ENCODE results near the gene ARSK.

DNA sequence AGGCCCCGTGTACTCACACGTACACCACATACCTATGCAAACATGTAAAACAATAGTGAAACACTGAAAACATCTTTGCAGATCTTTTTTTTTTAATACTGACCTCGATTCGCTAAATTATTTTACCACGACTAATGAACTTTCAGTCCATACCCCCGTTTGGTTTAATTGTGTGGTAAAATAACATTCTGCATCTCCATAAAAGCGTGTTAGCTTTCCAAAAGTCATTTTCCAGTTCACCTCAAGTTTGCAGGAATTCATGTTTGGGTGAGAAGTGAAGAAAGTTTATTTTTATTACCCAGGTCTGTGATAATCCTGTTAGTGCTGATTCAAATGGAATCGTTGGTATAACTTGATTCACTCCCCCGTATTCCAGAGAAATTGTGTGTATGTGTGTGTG, 652 bp downstream of the ARSK start:
- TF ChIP-seq RCOR1 (IDR thresholded peaks at IDR 0.05; ENCODE audit: low read length) = no peak
- no peak for TF ChIP-seq RAD21 (IDR thresholded peaks at IDR 0.05; ENCODE audit: low read length)
- TF ChIP-seq, protein P1, sequence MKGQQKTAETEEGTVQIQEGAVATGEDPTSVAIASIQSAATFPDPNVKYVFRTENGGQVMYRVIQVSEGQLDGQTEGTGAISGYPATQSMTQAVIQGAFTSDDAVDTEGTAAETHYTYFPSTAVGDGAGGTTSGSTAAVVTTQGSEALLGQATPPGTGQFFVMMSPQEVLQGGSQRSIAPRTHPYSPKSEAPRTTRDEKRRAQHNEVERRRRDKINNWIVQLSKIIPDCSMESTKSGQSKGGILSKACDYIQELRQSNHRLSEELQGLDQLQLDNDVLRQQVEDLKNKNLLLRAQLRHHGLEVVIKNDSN (IDR thresholded peaks at IDR 0.05; ENCODE audit: borderline replicate concordance, low read depth) = no peak
- TF ChIP-seq SMC3 (IDR thresholded peaks at IDR 0.05; ENCODE audit: low read depth, low read length) = no peak
- TF ChIP-seq, protein P2, sequence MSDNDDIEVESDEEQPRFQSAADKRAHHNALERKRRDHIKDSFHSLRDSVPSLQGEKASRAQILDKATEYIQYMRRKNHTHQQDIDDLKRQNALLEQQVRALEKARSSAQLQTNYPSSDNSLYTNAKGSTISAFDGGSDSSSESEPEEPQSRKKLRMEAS (IDR thresholded peaks at IDR 0.05; ENCODE audit: low read depth) = no peak
- TF ChIP-seq FOSL2 (IDR thresholded peaks at IDR 0.05; ENCODE audit: borderline replicate concordance, low read depth) = no peak
- TF ChIP-seq, protein P3, sequence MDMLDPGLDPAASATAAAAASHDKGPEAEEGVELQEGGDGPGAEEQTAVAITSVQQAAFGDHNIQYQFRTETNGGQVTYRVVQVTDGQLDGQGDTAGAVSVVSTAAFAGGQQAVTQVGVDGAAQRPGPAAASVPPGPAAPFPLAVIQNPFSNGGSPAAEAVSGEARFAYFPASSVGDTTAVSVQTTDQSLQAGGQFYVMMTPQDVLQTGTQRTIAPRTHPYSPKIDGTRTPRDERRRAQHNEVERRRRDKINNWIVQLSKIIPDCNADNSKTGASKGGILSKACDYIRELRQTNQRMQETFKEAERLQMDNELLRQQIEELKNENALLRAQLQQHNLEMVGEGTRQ (IDR thresholded peaks at IDR 0.05; ENCODE audit: borderline replicate concordance, low read depth, low read length) = no peak
- no peak for TF ChIP-seq FOXM1 (IDR thresholded peaks at IDR 0.05; ENCODE audit: low read depth)
- TF ChIP-seq POLR2AphosphoS5 (IDR thresholded peaks at IDR 0.05; ENCODE audit: low read depth, low read length) = no peak
- TF ChIP-seq, protein P4, sequence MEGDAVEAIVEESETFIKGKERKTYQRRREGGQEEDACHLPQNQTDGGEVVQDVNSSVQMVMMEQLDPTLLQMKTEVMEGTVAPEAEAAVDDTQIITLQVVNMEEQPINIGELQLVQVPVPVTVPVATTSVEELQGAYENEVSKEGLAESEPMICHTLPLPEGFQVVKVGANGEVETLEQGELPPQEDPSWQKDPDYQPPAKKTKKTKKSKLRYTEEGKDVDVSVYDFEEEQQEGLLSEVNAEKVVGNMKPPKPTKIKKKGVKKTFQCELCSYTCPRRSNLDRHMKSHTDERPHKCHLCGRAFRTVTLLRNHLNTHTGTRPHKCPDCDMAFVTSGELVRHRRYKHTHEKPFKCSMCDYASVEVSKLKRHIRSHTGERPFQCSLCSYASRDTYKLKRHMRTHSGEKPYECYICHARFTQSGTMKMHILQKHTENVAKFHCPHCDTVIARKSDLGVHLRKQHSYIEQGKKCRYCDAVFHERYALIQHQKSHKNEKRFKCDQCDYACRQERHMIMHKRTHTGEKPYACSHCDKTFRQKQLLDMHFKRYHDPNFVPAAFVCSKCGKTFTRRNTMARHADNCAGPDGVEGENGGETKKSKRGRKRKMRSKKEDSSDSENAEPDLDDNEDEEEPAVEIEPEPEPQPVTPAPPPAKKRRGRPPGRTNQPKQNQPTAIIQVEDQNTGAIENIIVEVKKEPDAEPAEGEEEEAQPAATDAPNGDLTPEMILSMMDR (IDR thresholded peaks at IDR 0.05) = no peak
- no peak for TF ChIP-seq GABPA (IDR thresholded peaks at IDR 0.05; ENCODE audit: low read depth)

Measured in SK-N-SH (cell line).